HG02623 (cell line): ENCODE measurements around the gene CCNH.

Experiments
- ATAC-seq: cut with Tn5 transposase; IDR thresholded peaks from one replicate; pipeline ENCODE4 v1.9.1; 2021; ENCODE audit warnings: moderate library complexity; ENCODE audit not compliant: unreplicated experiment

Gene CCNH

DNA sequence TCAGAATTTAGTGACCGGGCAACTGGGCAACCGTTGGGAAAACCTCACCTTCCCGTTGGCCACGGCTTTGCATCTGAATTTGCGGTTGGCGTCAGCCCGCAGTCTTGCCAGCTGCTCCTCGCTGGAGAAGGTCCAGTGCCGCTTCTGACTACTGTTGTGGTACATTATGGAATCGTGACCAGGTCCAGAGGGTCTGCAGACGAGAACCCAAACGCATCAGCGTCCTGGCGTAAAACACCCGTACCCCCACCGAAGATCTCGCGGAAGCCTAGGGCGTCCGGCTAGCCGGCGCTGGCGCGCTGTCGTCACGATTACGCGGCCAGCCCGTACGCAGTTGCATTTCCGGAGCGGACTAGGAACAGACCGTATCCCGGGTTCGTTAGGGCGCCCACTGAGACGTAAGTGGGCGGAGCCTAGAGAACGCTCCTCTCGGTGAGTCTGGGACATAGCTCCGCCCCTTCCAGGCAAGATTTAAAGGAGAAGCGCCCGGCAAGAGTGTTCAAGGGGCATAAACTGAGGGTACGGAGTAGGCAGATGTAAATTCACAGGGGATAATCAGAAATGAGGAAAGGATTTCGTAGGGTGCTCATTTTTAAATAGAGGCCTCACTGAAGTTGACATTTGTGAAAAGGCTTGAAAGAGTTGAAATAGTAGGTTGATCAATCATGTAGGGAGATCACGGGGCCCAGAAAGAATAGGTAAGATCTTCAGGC is at the start of gene CCNH:
TSS of gene CCNH (minus strand) at position 301 of the 713 bp plus-strand sequence. CDS start at position 165, 136 bp downstream.
- peak; percentile 99 for ATAC-seq

DNA sequence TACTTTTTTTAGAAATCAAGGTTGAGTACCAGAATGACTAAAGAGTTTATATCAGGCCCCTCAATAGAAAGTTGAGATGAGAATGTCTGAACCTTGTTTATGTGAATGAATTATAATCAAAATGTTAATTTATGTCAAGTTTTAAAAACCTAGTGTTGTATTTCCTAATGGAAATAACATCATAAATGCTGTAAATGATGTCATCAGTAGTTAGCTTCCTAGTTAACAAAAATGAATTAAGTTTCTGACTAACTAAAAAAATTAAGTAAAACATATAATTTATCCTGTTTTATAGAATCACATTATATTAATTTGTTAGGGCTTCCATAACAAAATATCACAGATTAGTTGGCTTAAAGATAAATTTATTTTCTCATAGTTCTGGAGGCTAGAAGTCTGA is 45.0 kb upstream of the CCNH start:
- no peak for ATAC-seq

DNA sequence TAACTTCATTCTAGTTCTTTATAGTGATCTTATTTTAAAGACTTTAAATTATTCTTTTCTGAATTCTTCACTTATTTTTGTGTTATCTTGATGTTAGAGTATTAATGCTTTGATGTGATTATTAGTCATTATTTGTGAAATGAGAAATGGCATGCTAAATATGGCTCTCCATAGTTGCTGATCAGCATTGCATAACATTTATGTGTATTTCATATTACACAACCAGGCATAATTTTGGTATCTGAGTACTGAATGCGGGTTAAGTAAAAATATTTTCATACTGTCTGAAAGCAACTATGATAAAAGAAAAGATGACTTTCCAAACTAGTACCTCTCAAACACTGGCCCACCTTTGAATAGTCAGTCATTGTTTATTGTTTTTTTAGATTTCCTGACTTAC is 41.1 kb upstream of the CCNH start:
- no peak for ATAC-seq

- ATAC-seq, result no peak
Observed at GRCh38 chr5:87452837-87453236, 40.1 kb upstream of the CCNH start.

GRCh38 chr5:87442419-87442818 is 29.7 kb upstream of the CCNH start:
- no peak for ATAC-seq

GRCh38 chr5:87438231-87438630 is 25.5 kb upstream of the CCNH start:
- no peak for ATAC-seq

- ATAC-seq, result no peak
Observed at GRCh38 chr5:87437724-87438123, 25.0 kb upstream of the CCNH start.

- no peak for ATAC-seq
Observed at GRCh38 chr5:87435144-87435694, 22.5 kb upstream of the CCNH start.

- no peak for ATAC-seq
Observed at GRCh38 chr5:87434461-87434860, 21.7 kb upstream of the CCNH start.

- ATAC-seq, result no peak
Observed at GRCh38 chr5:87433945-87434344, 21.2 kb upstream of the CCNH start.

DNA sequence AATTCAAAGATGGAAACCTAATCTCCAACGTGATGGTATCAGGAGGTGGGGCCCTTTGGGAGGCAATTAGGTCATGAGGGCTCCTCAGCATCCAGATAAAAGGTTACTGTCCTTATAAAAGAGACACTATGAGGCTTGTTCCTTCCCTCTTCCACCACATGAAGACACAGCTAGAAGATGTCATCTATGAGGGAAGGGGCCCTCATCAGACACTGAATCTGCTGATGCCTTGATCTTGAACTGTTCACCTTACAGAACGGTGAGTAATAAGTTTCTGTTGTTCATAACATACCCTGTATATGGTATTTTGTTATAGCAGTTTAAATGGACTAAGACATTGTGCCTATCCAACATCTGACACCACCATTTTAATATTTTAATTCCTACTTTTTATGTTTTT is 19.7 kb upstream of the CCNH start:
- no peak for ATAC-seq

GRCh38 chr5:87430863-87431457 is 18.2 kb upstream of the CCNH start:
- ATAC-seq, result no peak

DNA sequence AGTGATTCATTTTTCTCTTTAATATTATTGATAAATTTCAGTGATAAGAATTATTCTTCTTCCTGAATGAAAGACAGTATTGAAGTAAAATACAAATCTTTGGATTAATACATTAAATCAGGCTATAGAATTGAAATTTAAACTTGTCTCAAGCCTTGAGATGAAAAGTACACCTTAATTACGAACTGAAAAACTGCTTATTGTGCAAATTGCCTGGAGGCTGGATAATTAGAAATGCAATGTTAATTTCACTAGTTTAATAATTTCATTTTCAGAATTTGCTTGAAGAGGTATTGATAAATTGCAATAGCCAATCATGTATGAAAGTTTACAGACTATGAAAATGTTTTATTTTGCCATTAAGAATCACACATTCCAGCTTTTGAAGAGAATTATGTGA is 11.0 kb upstream of the CCNH start:
- no peak for ATAC-seq

DNA sequence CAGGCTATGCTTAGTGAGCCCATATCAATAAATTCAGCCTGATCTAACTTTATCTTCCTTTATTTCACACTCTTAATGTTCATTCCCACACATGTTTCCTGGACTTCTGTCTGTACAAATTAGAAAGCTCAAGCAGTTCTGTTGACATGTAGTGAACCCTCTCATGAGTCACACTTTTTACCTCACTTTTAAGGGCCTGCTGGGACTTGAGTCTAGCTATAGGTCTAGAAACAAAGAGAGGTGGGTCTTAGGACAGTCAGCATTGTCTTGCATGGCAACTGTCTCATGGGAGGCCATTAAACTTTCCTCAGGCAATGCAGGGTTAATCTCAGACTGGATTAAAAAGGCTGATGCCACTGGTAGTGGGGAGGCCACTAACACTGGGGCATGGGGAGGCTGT is 8.6 kb upstream of the CCNH start:
- ATAC-seq, result no peak

DNA sequence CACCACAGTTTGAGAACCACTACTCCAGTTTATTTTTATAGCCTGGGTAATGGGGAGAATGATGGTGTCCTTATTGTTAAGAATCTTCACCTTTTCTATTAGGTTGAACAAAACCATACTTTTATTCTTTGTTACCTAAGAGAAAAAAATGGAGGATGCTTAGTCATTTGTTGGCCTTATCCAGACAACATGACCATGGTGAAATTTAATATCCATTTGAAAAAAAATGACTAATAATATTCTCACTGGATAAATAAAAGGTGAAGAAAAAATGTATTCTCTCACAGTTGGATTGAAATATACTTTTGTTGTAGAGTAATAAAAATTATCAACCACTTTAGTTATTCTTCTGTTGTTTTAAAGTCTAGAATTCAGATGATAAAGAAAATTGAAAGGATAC is 5.8 kb upstream of the CCNH start:
- ATAC-seq, result no peak

DNA sequence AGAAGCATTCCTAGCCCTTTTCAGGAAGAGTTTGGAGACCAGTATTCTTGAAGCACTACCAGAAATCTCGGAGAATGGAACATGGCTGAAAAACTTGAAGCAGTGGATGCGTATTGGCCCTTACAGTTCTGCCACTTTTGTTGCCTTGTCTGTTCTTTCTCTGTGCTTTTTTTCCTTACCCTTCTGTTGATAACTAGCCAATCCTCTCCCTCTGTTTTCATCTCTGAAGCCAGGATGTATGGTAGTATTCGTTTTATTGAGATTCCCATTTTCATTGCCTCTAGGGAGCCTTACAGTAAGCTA is 564 bp upstream of the CCNH start:
- no peak for ATAC-seq

GRCh38 chr5:87411973-87412629 is 629 bp downstream of the CCNH start:
- peak; percentile 5 for ATAC-seq

- ATAC-seq, result no peak
Observed at GRCh38 chr5:87411586-87411972, 1.2 kb downstream of the CCNH start.

DNA sequence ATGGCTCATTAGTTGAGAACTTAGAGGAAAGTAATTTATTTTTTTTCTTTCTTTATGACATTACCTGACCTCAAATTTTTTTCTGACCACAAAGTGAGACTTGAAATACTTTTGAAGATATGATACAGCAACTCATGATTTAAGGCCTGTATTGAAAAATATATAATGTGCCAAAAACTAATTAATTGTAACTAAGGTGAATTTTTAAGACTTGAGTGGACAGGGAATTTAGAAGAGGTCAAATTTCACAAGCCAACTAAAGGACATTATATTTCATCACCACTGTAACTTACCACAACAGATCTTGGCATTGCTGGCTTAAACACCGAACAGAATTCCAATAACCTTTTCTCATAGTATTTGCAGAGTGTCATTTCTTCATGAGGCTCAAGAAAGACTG is 1.8 kb downstream of the CCNH start:
- ATAC-seq, result no peak

DNA sequence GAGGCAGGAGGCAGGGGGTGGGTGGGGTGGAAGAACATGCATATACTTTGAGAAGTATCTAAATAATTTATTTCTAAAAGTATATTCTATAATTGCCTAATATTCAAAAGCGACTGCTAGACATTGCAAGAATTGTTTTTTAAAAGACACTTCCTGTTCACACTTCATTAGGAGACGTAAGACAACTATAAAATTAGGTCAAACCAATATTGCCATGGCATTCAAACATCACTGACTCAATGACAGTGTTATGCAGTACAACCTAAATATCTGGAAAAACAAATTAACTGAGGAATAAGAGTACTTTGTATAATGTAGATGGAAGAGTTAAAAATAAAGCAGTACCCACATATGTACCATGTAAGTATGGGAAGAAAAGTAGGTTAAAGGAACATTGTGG is 4.5 kb downstream of the CCNH start:
- no peak for ATAC-seq

GRCh38 chr5:87405472-87406155 is 7.1 kb downstream of the CCNH start:
- ATAC-seq, result no peak

GRCh38 chr5:87404359-87404758 is 8.4 kb downstream of the CCNH start:
- ATAC-seq, result no peak
